CD14-positive monocyte (primary cell): Measurements from ENCODE around the gene CNR1. TPM values are rescaled to one million over a fixed set of nuclear protein-coding genes. Genes with fewer than 3 reads are reported as not detected.

ENCODE experiments used
- DNase-seq, 3 donors: peaks; one replicate each; pipeline ENCODE4 v3.0.0-alpha.2; 2011 to 2022
- H2AFZ ChIP-seq: 2 replicates; pipeline ENCODE4 v1.6.0; 2012; ENCODE audit warnings: mild to moderate bottlenecking, low read depth, low read length, inconsistent platforms; ENCODE audit not compliant: insufficient read depth, poor library complexity, severe bottlenecking
- H3K27ac ChIP-seq, 2 donors: 1 replicate in 1 of 2; 2 replicates in 1 of 2; pipeline ENCODE4 v1.5.1; 2012 to 2013; ENCODE audit warnings: low read length in 2 of 2, control low read depth in 1 of 2, inconsistent platforms in 1 of 2, low read depth in 1 of 2, mild to moderate bottlenecking in 1 of 2
- H3K27me3 ChIP-seq, 2 donors: one replicate each; pipeline versions ENCODE4 v1.6.0 to v1.6.1; 2011 to 2013; ENCODE audit warnings: low read length in 2 of 2; ENCODE audit not compliant: control insufficient read depth in 2 of 2, insufficient read depth in 2 of 2
- H3K36me3 ChIP-seq, 2 donors: replicated peaks in 1 of 2; 1 replicate in 1 of 2; 2 replicates in 1 of 2; pipeline versions ENCODE4 v1.5.1 to v1.6.1; 2012 to 2013; ENCODE audit warnings: low read length in 2 of 2, control low read depth in 1 of 2, inconsistent platforms in 1 of 2, mild to moderate bottlenecking in 1 of 2; ENCODE audit not compliant: insufficient read depth in 2 of 2, control insufficient read depth in 1 of 2
- H3K4me1 ChIP-seq, 2 donors: 1 replicate in 1 of 2; 2 replicates in 1 of 2; pipeline versions ENCODE4 v1.5.1 to v1.6.1; 2012 to 2013; ENCODE audit warnings: low read length in 2 of 2, control low read depth in 1 of 2, inconsistent platforms in 1 of 2, mild to moderate bottlenecking in 1 of 2, moderate library complexity in 1 of 2; ENCODE audit not compliant: insufficient read depth in 2 of 2, control insufficient read depth in 1 of 2
- H3K4me2 ChIP-seq: replicated peaks from 2 replicates; pipeline ENCODE3; 2012; ENCODE audit warnings: low read length, moderate library complexity, mild to moderate bottlenecking; ENCODE audit not compliant: poor library complexity, severe bottlenecking; ENCODE audit errors: extremely low read depth
- H3K4me3 ChIP-seq, 3 experiments: fragments of 200-600 bp in 1 of 3; sonication (generic) in 1 of 3; replicated peaks in 1 of 3; 1 replicate in 2 of 3; 2 replicates in 1 of 3; pipeline ENCODE4 v1.5.1; 2011 to 2013; ENCODE audit warnings: low read length in 3 of 3, mild to moderate bottlenecking in 3 of 3, control low read depth in 2 of 3, low read depth in 2 of 3, inconsistent platforms in 1 of 3, moderate library complexity in 1 of 3
- H3K79me2 ChIP-seq: 2 replicates; pipeline ENCODE4 v1.6.0; 2012; ENCODE audit warnings: mild to moderate bottlenecking, control low read depth, inconsistent platforms, low read length, moderate library complexity; ENCODE audit not compliant: insufficient read depth
- H3K9ac ChIP-seq: 2 replicates; pipeline ENCODE4 v1.6.0; 2017; ENCODE audit warnings: low read length, mild to moderate bottlenecking; ENCODE audit not compliant: insufficient read depth, poor library complexity, severe bottlenecking
- H3K9me3 ChIP-seq, 2 donors: replicated peaks in 1 of 2; 1 replicate in 1 of 2; 2 replicates in 1 of 2; pipeline versions ENCODE4 v1.5.1 to v1.6.1; 2012 to 2013; ENCODE audit warnings: low read length in 2 of 2, control low read depth in 1 of 2; ENCODE audit not compliant: control insufficient read depth in 1 of 2, insufficient read depth in 1 of 2
- H4K20me1 ChIP-seq: 2 replicates; pipeline ENCODE4 v1.6.0; 2012; ENCODE audit warnings: mild to moderate bottlenecking, low read length, control low read depth, moderate library complexity; ENCODE audit not compliant: insufficient read depth
- H3K27ac Mint-ChIP-seq, 7 donors: one replicate each; pipeline ENCODE4 v1.8.0; 2020; ENCODE audit warnings: mild to moderate bottlenecking in 7 of 7, mixed read lengths in 7 of 7, moderate library complexity in 6 of 7, inconsistent platforms in 2 of 7
- H3K27me3 Mint-ChIP-seq, 3 donors: one replicate each; pipeline ENCODE4 v1.8.0; 2021 to 2022; ENCODE audit warnings: low read depth in 3 of 3, mild to moderate bottlenecking in 3 of 3, mixed read lengths in 3 of 3, moderate library complexity in 3 of 3, inconsistent platforms in 1 of 3
- H3K36me3 Mint-ChIP-seq, 2 donors: one replicate each; pipeline ENCODE4 v1.8.0; 2020; ENCODE audit warnings: mixed read lengths in 2 of 2, inconsistent platforms in 1 of 2, mild to moderate bottlenecking in 1 of 2
- H3K4me1 Mint-ChIP-seq: one replicate; pipeline ENCODE4 v1.8.0; 2020; ENCODE audit warnings: mild to moderate bottlenecking, mixed read lengths
- H3K4me3 Mint-ChIP-seq, 2 donors: one replicate each; pipeline ENCODE4 v1.8.0; 2020; ENCODE audit warnings: mild to moderate bottlenecking in 2 of 2, mixed read lengths in 2 of 2, moderate library complexity in 1 of 2
- H3K9me3 Mint-ChIP-seq, 7 donors: one replicate each; pipeline ENCODE4 v1.8.0; 2020 to 2022; ENCODE audit warnings: mixed read lengths in 7 of 7, mild to moderate bottlenecking in 6 of 7, moderate library complexity in 6 of 7, inconsistent platforms in 2 of 7
- WGBS: methylation state at CpG from one replicate; pipeline ENCODE4 v1.1.5; 2013; ENCODE audit warnings: missing lambda C conversion rate; ENCODE audit not compliant: insufficient coverage; 5-methylcytosine and 5-hydroxymethylcytosine counted together
- intact Hi-C, 2 donors: fragments of 100-400 bp; cut with micrococcal nuclease; formaldehyde crosslinking; loops; one replicate each; pipeline versions ENCODE4 v1.15.0 to v1.15.1; 2023
- polyA plus RNA-seq, 3 donors: library from polyadenylated mRNA; depleted of rRNA in 1 of 3; unstranded in 2 of 3; stranded (reverse) in 1 of 3; fragments of 300-500 nt in 2 of 3; fragments of >200 nt in 1 of 3; fragmentation: Illumina TruSeq in 2 of 3; gene quantifications; 1 replicate in 2 of 3; 2 replicates in 1 of 3; pipeline ENCODE4 v1.2.3, GENCODE V29; 2012 to 2021
- TF ChIP-seq, protein P1 (sequence below): fragments of 200-600 bp; IDR thresholded peaks from one replicate; pipeline ENCODE4 v1.8.0; 2022; ENCODE audit warnings: antibody characterized with exemption, mild to moderate bottlenecking

The CNR1 gene
- polyA plus RNA-seq, 3 donors = 0.04 to 0.07 TPM; not detected in 1

DNA sequence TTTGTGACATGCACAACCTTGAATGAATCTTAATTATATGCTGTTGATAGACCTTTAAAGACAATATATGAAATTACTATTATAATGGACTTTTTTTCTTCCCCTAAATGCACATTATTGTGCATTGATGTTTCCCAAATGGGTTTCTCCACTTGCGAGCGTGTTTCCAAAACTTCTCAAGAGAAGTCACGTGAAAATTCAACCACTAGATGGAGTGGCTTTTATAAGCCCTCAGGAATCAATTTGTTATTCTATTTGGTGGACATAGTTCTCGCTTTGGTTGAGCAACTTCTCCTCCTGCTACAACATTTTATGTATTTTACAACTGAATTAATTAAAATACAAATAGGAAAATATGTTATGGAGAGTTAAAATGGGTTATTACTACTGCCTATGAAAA is 9.0 kb downstream of the CNR1 start:
- no peak overlapping the region for H3K27ac Mint-ChIP-seq
- DNase-seq = no peak
- H3K4me2 ChIP-seq = no peak overlapping the region
- H3K79me2 ChIP-seq = no peaks in the 10 kb centered on the region
- no peaks in the 10 kb centered on the region for H3K4me1 Mint-ChIP-seq
- TF ChIP-seq, protein P1, sequence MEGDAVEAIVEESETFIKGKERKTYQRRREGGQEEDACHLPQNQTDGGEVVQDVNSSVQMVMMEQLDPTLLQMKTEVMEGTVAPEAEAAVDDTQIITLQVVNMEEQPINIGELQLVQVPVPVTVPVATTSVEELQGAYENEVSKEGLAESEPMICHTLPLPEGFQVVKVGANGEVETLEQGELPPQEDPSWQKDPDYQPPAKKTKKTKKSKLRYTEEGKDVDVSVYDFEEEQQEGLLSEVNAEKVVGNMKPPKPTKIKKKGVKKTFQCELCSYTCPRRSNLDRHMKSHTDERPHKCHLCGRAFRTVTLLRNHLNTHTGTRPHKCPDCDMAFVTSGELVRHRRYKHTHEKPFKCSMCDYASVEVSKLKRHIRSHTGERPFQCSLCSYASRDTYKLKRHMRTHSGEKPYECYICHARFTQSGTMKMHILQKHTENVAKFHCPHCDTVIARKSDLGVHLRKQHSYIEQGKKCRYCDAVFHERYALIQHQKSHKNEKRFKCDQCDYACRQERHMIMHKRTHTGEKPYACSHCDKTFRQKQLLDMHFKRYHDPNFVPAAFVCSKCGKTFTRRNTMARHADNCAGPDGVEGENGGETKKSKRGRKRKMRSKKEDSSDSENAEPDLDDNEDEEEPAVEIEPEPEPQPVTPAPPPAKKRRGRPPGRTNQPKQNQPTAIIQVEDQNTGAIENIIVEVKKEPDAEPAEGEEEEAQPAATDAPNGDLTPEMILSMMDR = no peak
- no peaks in the 10 kb centered on the region for H3K9me3 ChIP-seq
- H3K9me3 Mint-ChIP-seq = no peaks in the 10 kb centered on the region
- H3K4me1 ChIP-seq = no peaks in the 10 kb centered on the region
- no peak overlapping the region for H2AFZ ChIP-seq
- no CpG with 5 or more reads among the region's 4 CpGs for WGBS
- intact Hi-C loops = no loop called here
- no peak overlapping the region for H3K9ac ChIP-seq
- H3K27ac ChIP-seq = no peak overlapping the region
- no peaks in the 10 kb centered on the region for H4K20me1 ChIP-seq
- no peak overlapping the region for H3K4me3 ChIP-seq
- H3K27me3 Mint-ChIP-seq = peaks cover 2 to 7% (median 7%) of the 10 kb centered on the region in 3 donors
- H3K4me3 Mint-ChIP-seq = no peak overlapping the region
- H3K27me3 ChIP-seq = peaks cover 9 to 18% of the 10 kb centered on the region in 2 donors
- H3K36me3 Mint-ChIP-seq = no peaks in the 10 kb centered on the region
- no peaks in the 10 kb centered on the region for H3K36me3 ChIP-seq

GRCh38 chr6:88145298-88145963 is 20.7 kb downstream of the CNR1 start:
- H3K36me3 Mint-ChIP-seq = no peaks in the 10 kb centered on the region
- H3K4me1 Mint-ChIP-seq = no peaks in the 10 kb centered on the region
- H3K27ac Mint-ChIP-seq = no peak overlapping the region
- peaks cover 0 to 5% of the 10 kb centered on the region in 2 donors for H3K9me3 ChIP-seq
- peaks cover 0 to 8% (median 3%) of the 10 kb centered on the region in 7 donors for H3K9me3 Mint-ChIP-seq
- H3K4me1 ChIP-seq = no peaks in the 10 kb centered on the region
- TF ChIP-seq, protein P1 = no peak
- H3K79me2 ChIP-seq = no peaks in the 10 kb centered on the region
- H3K36me3 ChIP-seq = no peaks in the 10 kb centered on the region
- no peak overlapping the region for H3K4me3 ChIP-seq
- intact Hi-C loops = no loop called here
- WGBS = 93% methylated on average over 3 of the region's 6 CpGs
- no peak for DNase-seq
- no peaks in the 10 kb centered on the region for H4K20me1 ChIP-seq
- H3K27me3 Mint-ChIP-seq = peaks cover 0 to 6% (median 1%) of the 10 kb centered on the region in 3 donors
- no peaks in the 10 kb centered on the region for H3K27me3 ChIP-seq
- no peak overlapping the region for H3K27ac ChIP-seq
- no peak overlapping the region for H3K4me3 Mint-ChIP-seq
- H2AFZ ChIP-seq = no peak overlapping the region
- H3K4me2 ChIP-seq = no peak overlapping the region
- H3K9ac ChIP-seq = no peak overlapping the region
